Neural cell (in vitro differentiated cells): Measurements from ENCODE around the gene TRPC4AP. TPM values are rescaled to one million over a fixed set of nuclear protein-coding genes. Genes with fewer than 3 reads are reported as not detected.

Experiments used
- H2AFZ ChIP-seq: fragments of 200-600, 300-800 bp; sonication (generic), shearing (Covaris generic); 2 replicates; pipeline ENCODE4 v1.6.0; 2014; ENCODE audit warnings: low read depth, mild to moderate bottlenecking, antibody characterized with exemption, low read length, moderate library complexity
- H3F3A ChIP-seq: fragments of 200-600 bp; shearing (Covaris generic); 2 replicates; pipeline ENCODE4 v1.6.1; 2016; ENCODE audit warnings: mild to moderate bottlenecking, moderate library complexity, mixed read lengths, antibody characterized with exemption, low read length; ENCODE audit not compliant: insufficient read depth, poor library complexity, severe bottlenecking
- H3K27ac ChIP-seq: fragments of 200-600, 300-800 bp; sonication (generic), shearing (Covaris generic); 2 replicates; pipeline ENCODE4 v1.5.1; 2014; ENCODE audit warnings: mild to moderate bottlenecking, low read length, moderate library complexity
- H3K27me3 ChIP-seq: fragments of 300-800, 200-600 bp; sonication (generic), shearing (Covaris generic); 2 replicates; pipeline ENCODE4 v1.6.0; 2014; ENCODE audit warnings: mild to moderate bottlenecking, low read depth, low read length, moderate library complexity; ENCODE audit not compliant: insufficient read depth
- H3K36me3 ChIP-seq: fragments of 300-800, 200-600 bp; sonication (generic), shearing (Covaris generic); 2 replicates; pipeline ENCODE4 v1.5.1; 2014; ENCODE audit warnings: mild to moderate bottlenecking, antibody characterized with exemption, low read length, moderate library complexity; ENCODE audit not compliant: insufficient read depth
- H3K4me2 ChIP-seq: fragments of 300-800, 200-600 bp; sonication (generic), shearing (Covaris generic); 2 replicates; pipeline ENCODE4 v1.6.0; 2014; ENCODE audit warnings: mild to moderate bottlenecking, low read length
- H3K4me3 ChIP-seq: fragments of 300-800, 200-600 bp; sonication (generic), shearing (Covaris generic); 2 replicates; pipeline ENCODE4 v1.5.1; 2014; ENCODE audit warnings: mild to moderate bottlenecking, low read length, moderate library complexity
- H3K79me2 ChIP-seq: fragments of 200-600 bp; shearing (Covaris generic); replicated peaks from 2 replicates; pipeline ENCODE4 v1.6.0; 2014; ENCODE audit warnings: mild to moderate bottlenecking, low read length, moderate library complexity; ENCODE audit not compliant: insufficient read depth
- H3K9ac ChIP-seq: fragments of 300-800, 200-600 bp; sonication (generic), shearing (Covaris generic); 2 replicates; pipeline ENCODE4 v1.6.1; 2016; ENCODE audit warnings: mild to moderate bottlenecking, low read length, mixed read lengths
- H3K9me2 ChIP-seq: fragments of 200-600 bp; shearing (Covaris generic); 2 replicates; pipeline ENCODE4 v1.6.1; 2016; ENCODE audit warnings: mild to moderate bottlenecking, low read length, mixed read lengths; ENCODE audit not compliant: insufficient read depth
- H3K9me3 ChIP-seq: fragments of 200-600, 300-800 bp; sonication (generic), shearing (Covaris generic); 2 replicates; pipeline ENCODE4 v1.6.1; 2016; ENCODE audit warnings: mild to moderate bottlenecking, mixed run types, low read length, moderate library complexity, mixed read lengths
- H4K20me1 ChIP-seq: fragments of 200-600 bp; shearing (Covaris generic); 2 replicates; pipeline ENCODE4 v1.6.1; 2016; ENCODE audit warnings: mild to moderate bottlenecking, mixed run types; ENCODE audit not compliant: insufficient read depth
- EP300 ChIP-seq: fragments of 450-650 bp; conservative IDR thresholded peaks from 2 replicates; pipeline ENCODE4 v1.6.1; 2014; ENCODE audit warnings: antibody characterized with exemption, mild to moderate bottlenecking, moderate library complexity; ENCODE audit not compliant: poor library complexity, severe bottlenecking
- EZH2 ChIP-seq: fragments of 200-600, 300-800 bp; shearing (Covaris generic), sonication (generic); IDR thresholded peaks from 2 replicates; pipeline ENCODE4 v1.6.1; 2014; ENCODE audit warnings: antibody characterized with exemption, low read length, borderline replicate concordance, mild to moderate bottlenecking; ENCODE audit not compliant: insufficient read depth, poor library complexity, severe bottlenecking
- MXI1 ChIP-seq: fragments of 450-650 bp; conservative IDR thresholded peaks from 2 replicates; pipeline ENCODE4 v1.6.1; 2014; ENCODE audit warnings: antibody characterized with exemption, mild to moderate bottlenecking; ENCODE audit not compliant: poor library complexity, severe bottlenecking
- POLR2AphosphoS5 ChIP-seq: IDR thresholded peaks from 2 replicates; pipeline ENCODE4 v1.6.1; 2012
- RAD21 ChIP-seq: fragments of 450-650 bp; conservative IDR thresholded peaks from 2 replicates; pipeline ENCODE4 v1.6.1; 2014; ENCODE audit warnings: antibody characterized with exemption, mild to moderate bottlenecking, moderate library complexity
- SMC3 ChIP-seq: fragments of 450-650 bp; conservative IDR thresholded peaks from 2 replicates; pipeline ENCODE4 v1.6.1; 2014; ENCODE audit warnings: antibody characterized with exemption, mild to moderate bottlenecking, moderate library complexity; ENCODE audit not compliant: poor library complexity
- TAF1 ChIP-seq: IDR thresholded peaks from 2 replicates; pipeline ENCODE4 v1.6.1; 2012; ENCODE audit warnings: low read depth
- polyA plus RNA-seq: library from polyadenylated mRNA; depleted of rRNA; stranded (reverse); fragments of >200 nt; gene quantifications from 2 replicates; pipeline ENCODE4 v1.2.3, GENCODE V29; 2014
- TF ChIP-seq, protein P1 (sequence below): IDR thresholded peaks from 2 replicates; pipeline ENCODE4 v1.6.1; 2012; ENCODE audit warnings: borderline replicate concordance
- TF ChIP-seq, protein P2 (sequence below): fragments of 450-650 bp; IDR thresholded peaks from 2 replicates; pipeline ENCODE4 v1.5.1; 2014; ENCODE audit warnings: antibody characterized with exemption, mild to moderate bottlenecking, moderate library complexity; ENCODE audit not compliant: poor library complexity, severe bottlenecking

Gene TRPC4AP
- polyA plus RNA-seq, 1 donor from 2014 or later = 85.9 TPM

DNA sequence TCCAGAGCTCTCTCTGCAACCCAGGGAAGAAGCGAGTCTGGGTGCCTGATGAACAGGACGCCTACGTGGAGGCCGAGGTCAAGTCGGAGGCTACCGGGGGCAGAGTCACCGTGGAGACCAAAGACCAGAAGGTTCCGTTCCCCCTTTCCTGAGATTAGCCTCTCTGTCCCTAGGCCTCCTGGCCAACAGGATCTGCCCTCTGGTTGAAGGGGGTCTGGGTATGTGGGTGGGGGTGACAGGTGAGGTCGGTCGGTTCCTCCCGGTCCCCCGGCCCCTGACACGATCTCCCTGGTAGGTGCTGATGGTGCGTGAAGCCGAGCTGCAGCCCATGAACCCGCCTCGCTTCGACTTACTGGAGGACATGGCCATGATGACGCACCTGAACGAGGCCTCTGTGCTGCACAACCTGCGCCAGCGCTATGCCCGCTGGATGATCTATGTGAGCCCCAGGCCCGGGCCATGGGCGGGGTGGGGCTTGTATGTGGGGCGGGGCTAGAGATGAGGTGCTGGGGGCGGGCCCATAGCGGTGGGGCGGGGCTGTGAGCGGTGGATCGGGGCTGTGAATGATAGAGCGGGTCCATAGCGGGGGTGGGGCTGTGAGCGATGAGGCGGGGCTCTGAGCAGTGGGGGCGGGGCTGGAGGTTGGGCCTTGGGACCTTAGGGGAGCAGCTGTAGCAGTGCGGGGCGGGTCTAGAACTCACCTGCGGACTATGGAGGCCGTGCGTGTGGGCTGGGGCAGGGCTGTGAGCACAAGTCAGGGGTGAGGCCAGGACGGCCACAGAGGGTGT, 113.0 kb downstream of the TRPC4AP start:
- H3K9ac ChIP-seq = no peak overlapping the region
- no peaks in the 10 kb centered on the region for H3K79me2 ChIP-seq
- H2AFZ ChIP-seq = no peak overlapping the region
- no peaks in the 10 kb centered on the region for H3K9me2 ChIP-seq
- no peaks in the 10 kb centered on the region for H4K20me1 ChIP-seq
- H3K4me2 ChIP-seq = no peak overlapping the region
- H3K9me3 ChIP-seq = no peaks in the 10 kb centered on the region
- no peaks in the 10 kb centered on the region for H3K36me3 ChIP-seq
- TF ChIP-seq TAF1 (no peak), MXI1 (no peak), SMC3 (no peak), EP300 (no peak), POLR2AphosphoS5 (no peak), RAD21 (no peak), EZH2 (no peak)
- TF ChIP-seq, protein P1, sequence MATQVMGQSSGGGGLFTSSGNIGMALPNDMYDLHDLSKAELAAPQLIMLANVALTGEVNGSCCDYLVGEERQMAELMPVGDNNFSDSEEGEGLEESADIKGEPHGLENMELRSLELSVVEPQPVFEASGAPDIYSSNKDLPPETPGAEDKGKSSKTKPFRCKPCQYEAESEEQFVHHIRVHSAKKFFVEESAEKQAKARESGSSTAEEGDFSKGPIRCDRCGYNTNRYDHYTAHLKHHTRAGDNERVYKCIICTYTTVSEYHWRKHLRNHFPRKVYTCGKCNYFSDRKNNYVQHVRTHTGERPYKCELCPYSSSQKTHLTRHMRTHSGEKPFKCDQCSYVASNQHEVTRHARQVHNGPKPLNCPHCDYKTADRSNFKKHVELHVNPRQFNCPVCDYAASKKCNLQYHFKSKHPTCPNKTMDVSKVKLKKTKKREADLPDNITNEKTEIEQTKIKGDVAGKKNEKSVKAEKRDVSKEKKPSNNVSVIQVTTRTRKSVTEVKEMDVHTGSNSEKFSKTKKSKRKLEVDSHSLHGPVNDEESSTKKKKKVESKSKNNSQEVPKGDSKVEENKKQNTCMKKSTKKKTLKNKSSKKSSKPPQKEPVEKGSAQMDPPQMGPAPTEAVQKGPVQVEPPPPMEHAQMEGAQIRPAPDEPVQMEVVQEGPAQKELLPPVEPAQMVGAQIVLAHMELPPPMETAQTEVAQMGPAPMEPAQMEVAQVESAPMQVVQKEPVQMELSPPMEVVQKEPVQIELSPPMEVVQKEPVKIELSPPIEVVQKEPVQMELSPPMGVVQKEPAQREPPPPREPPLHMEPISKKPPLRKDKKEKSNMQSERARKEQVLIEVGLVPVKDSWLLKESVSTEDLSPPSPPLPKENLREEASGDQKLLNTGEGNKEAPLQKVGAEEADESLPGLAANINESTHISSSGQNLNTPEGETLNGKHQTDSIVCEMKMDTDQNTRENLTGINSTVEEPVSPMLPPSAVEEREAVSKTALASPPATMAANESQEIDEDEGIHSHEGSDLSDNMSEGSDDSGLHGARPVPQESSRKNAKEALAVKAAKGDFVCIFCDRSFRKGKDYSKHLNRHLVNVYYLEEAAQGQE = no peak
- TF ChIP-seq, protein P2, sequence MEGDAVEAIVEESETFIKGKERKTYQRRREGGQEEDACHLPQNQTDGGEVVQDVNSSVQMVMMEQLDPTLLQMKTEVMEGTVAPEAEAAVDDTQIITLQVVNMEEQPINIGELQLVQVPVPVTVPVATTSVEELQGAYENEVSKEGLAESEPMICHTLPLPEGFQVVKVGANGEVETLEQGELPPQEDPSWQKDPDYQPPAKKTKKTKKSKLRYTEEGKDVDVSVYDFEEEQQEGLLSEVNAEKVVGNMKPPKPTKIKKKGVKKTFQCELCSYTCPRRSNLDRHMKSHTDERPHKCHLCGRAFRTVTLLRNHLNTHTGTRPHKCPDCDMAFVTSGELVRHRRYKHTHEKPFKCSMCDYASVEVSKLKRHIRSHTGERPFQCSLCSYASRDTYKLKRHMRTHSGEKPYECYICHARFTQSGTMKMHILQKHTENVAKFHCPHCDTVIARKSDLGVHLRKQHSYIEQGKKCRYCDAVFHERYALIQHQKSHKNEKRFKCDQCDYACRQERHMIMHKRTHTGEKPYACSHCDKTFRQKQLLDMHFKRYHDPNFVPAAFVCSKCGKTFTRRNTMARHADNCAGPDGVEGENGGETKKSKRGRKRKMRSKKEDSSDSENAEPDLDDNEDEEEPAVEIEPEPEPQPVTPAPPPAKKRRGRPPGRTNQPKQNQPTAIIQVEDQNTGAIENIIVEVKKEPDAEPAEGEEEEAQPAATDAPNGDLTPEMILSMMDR = no peak
- H3F3A ChIP-seq = no peaks in the 10 kb centered on the region
- no peak overlapping the region for H3K27ac ChIP-seq
- H3K27me3 ChIP-seq = no peaks in the 10 kb centered on the region
- H3K4me3 ChIP-seq = no peak overlapping the region

- H3K4me3 ChIP-seq = no peak overlapping the region
- no peaks in the 10 kb centered on the region for H3K79me2 ChIP-seq
- no peaks in the 10 kb centered on the region for H3K27me3 ChIP-seq
- H3K4me2 ChIP-seq = no peak overlapping the region
- no peaks in the 10 kb centered on the region for H4K20me1 ChIP-seq
- H3K9ac ChIP-seq = no peak overlapping the region
- H3K36me3 ChIP-seq = no peaks in the 10 kb centered on the region
- H2AFZ ChIP-seq = no peak overlapping the region
- no peak overlapping the region for H3K27ac ChIP-seq
- no peak for TF ChIP-seq EZH2
- TF ChIP-seq, protein P2 = no peak
- H3K9me3 ChIP-seq = no peaks in the 10 kb centered on the region
- no peaks in the 10 kb centered on the region for H3F3A ChIP-seq
- H3K9me2 ChIP-seq = no peaks in the 10 kb centered on the region
These were observed 114.4 kb downstream of the TRPC4AP start for GRCh38 chr20:34978092-34978744.
